H1 (cell line): Measurements from ENCODE around the gene ME3. TPM values are rescaled to one million over a fixed set of nuclear protein-coding genes. Genes with fewer than 3 reads are reported as not detected.

Experiments
- CTCF ChIA-PET: fragments of 300-600 bp; sonication (Branson Sonifier 250); formaldehyde crosslinking; loops from one replicate; lab custom pipeline; 2021; ENCODE audit not compliant: partially characterized antibody; lab: Charles Lee
- POLR2A ChIA-PET: fragments of 300-600 bp; sonication (Branson Sonifier 250); formaldehyde crosslinking; loops from one replicate; lab custom pipeline; 2021; ENCODE audit warnings: inconsistent platforms; ENCODE audit not compliant: partially characterized antibody; lab: Charles Lee
- DNase-seq, 2 experiments: peaks; one replicate each; pipeline versions ENCODE4 v3.0.0 to v3.0.0-alpha.2; 2010 to 2022; ENCODE audit warnings: low spot score in 2 of 2, low read depth in 1 of 2, mixed read lengths in 1 of 2
- FAIRE-seq: peaks from 2 replicates; lab custom pipeline; 2011; peaks lifted over from hg19 to GRCh38; lab: Jason Lieb, UNC
- H2AFZ ChIP-seq: 2 replicates; pipeline ENCODE4 v1.8.1; 2012; ENCODE audit warnings: low read length, inconsistent platforms
- H2AK5ac ChIP-seq: 2 replicates; pipeline ENCODE4 v1.6.1; 2013; ENCODE audit warnings: low read depth, low read length
- H2BK120ac ChIP-seq: replicated peaks from 2 replicates; pipeline ENCODE3; 2013; ENCODE audit warnings: low read depth, low read length, inconsistent platforms
- H2BK12ac ChIP-seq: 2 replicates; pipeline ENCODE4 v1.6.1; 2013; ENCODE audit warnings: low read depth, low read length
- H2BK15ac ChIP-seq: 2 replicates; pipeline ENCODE4 v1.6.1; 2013; ENCODE audit warnings: low read length
- H2BK20ac ChIP-seq: 2 replicates; pipeline ENCODE4 v1.6.1; 2013; ENCODE audit warnings: low read length
- H2BK5ac ChIP-seq: 2 replicates; pipeline ENCODE4 v1.6.1; 2013; ENCODE audit warnings: low read depth, low read length
- H3K14ac ChIP-seq: 2 replicates; pipeline ENCODE4 v1.6.1; 2013; ENCODE audit warnings: inconsistent platforms; ENCODE audit not compliant: insufficient read length
- H3K18ac ChIP-seq: 2 replicates; pipeline ENCODE4 v1.6.1; 2013; ENCODE audit warnings: low read length; ENCODE audit errors: extremely low read depth
- H3K23ac ChIP-seq: 2 replicates; pipeline ENCODE4 v1.6.1; 2013; ENCODE audit warnings: inconsistent platforms; ENCODE audit not compliant: insufficient read length
- H3K23me2 ChIP-seq: 2 replicates; pipeline ENCODE4 v1.6.1; 2013; ENCODE audit warnings: low read depth, low read length
- H3K27ac ChIP-seq: 2 replicates; pipeline ENCODE4 v1.6.1; 2011; ENCODE audit warnings: low read depth, low read length, inconsistent platforms
- H3K27me3 ChIP-seq, 4 experiments: replicated peaks in 1 of 4; 1 replicate in 1 of 4; 2 replicates in 3 of 4; pipeline versions ENCODE4 v1.6.1 to v1.8.1; 2011 to 2013; ENCODE audit warnings: low read length in 3 of 4, mild to moderate bottlenecking in 3 of 4, inconsistent platforms in 2 of 4, mixed read lengths in 2 of 4, moderate library complexity in 1 of 4; ENCODE audit not compliant: control insufficient read depth in 3 of 4, insufficient read depth in 3 of 4; ENCODE audit errors: extremely low read depth in 1 of 4
- H3K36me3 ChIP-seq, 4 experiments: 2 replicates each; pipeline versions ENCODE4 v1.6.1 to v1.8.1; 2011 to 2013; ENCODE audit warnings: mild to moderate bottlenecking in 4 of 4, low read length in 3 of 4, moderate library complexity in 2 of 4, control low read depth in 1 of 4, inconsistent platforms in 1 of 4; ENCODE audit not compliant: insufficient read depth in 4 of 4, control insufficient read depth in 2 of 4
- H3K4ac ChIP-seq: replicated peaks from 2 replicates; pipeline ENCODE3; 2013; ENCODE audit warnings: low read length, low read depth, mixed read lengths, inconsistent platforms; ENCODE audit not compliant: insufficient read length
- H3K4me1 ChIP-seq, 4 experiments: replicated peaks in 1 of 4; 1 replicate in 1 of 4; 2 replicates in 3 of 4; pipeline versions ENCODE4 v1.6.1 to v1.8.1; 2011 to 2013; ENCODE audit warnings: low read length in 3 of 4, inconsistent platforms in 2 of 4, mixed read lengths in 1 of 4; ENCODE audit not compliant: insufficient read depth in 4 of 4, control insufficient read depth in 3 of 4
- H3K4me2 ChIP-seq, 2 experiments: 2 replicates each; pipeline versions ENCODE4 v1.6.1 to v1.8.1; 2011 to 2013; ENCODE audit warnings: low read depth in 2 of 2, low read length in 2 of 2, control low read depth in 1 of 2, inconsistent platforms in 1 of 2, mild to moderate bottlenecking in 1 of 2; ENCODE audit not compliant: insufficient read depth in 1 of 2
- H3K4me3 ChIP-seq, 4 experiments: fragments of 200-600, 300-600 bp in 1 of 4; sonication (generic), shearing (Covaris generic), sonication (Bioruptor Twin) in 1 of 4; 2 replicates each; pipeline versions ENCODE4 v1.5.1 to v1.8.1; 2011 to 2016; ENCODE audit warnings: low read length in 4 of 4, low read depth in 3 of 4, control low read depth in 2 of 4, inconsistent platforms in 2 of 4, mild to moderate bottlenecking in 2 of 4, mixed read lengths in 1 of 4, moderate library complexity in 1 of 4; ENCODE audit not compliant: insufficient read depth in 2 of 4; ENCODE audit errors: extremely low read depth in 1 of 4
- H3K56ac ChIP-seq: replicated peaks from 2 replicates; pipeline ENCODE3; 2013; ENCODE audit warnings: low read depth, mild to moderate bottlenecking, mixed read lengths, low read length, inconsistent platforms; ENCODE audit not compliant: insufficient read length
- H3K79me1 ChIP-seq: 2 replicates; pipeline ENCODE4 v1.6.1; 2013; ENCODE audit warnings: low read depth, low read length, control low read depth
- H3K79me2 ChIP-seq, 2 experiments: 2 replicates each; pipeline versions ENCODE4 v1.6.1 to v1.8.1; 2012 to 2013; ENCODE audit warnings: low read length in 2 of 2, mild to moderate bottlenecking in 2 of 2, inconsistent platforms in 1 of 2; ENCODE audit not compliant: insufficient read depth in 2 of 2, control insufficient read depth in 1 of 2
- H3K9ac ChIP-seq, 4 experiments: replicated peaks in 1 of 4; 1 replicate in 1 of 4; 2 replicates in 3 of 4; pipeline versions ENCODE4 v1.6.1 to v1.8.1; 2011 to 2013; ENCODE audit warnings: low read depth in 3 of 4, low read length in 3 of 4, control low read depth in 2 of 4, mild to moderate bottlenecking in 2 of 4, moderate library complexity in 2 of 4, inconsistent platforms in 1 of 4; ENCODE audit errors: extremely low read depth in 1 of 4
- H3K9me3 ChIP-seq, 2 experiments: 2 replicates each; pipeline versions ENCODE4 v1.6.1 to v1.8.1; 2012 to 2013; ENCODE audit warnings: mild to moderate bottlenecking in 2 of 2, moderate library complexity in 2 of 2, control low read depth in 1 of 2, inconsistent platforms in 1 of 2, low read depth in 1 of 2, low read length in 1 of 2, mixed read lengths in 1 of 2; ENCODE audit not compliant: insufficient read depth in 2 of 2
- H4K20me1 ChIP-seq, 2 experiments: replicated peaks in 1 of 2; 2 replicates each; pipeline versions ENCODE3 to v1.8.1; 2011 to 2013; ENCODE audit warnings: inconsistent platforms in 2 of 2, low read length in 2 of 2, mild to moderate bottlenecking in 1 of 2; ENCODE audit not compliant: insufficient read depth in 2 of 2, control insufficient read depth in 1 of 2
- H4K5ac ChIP-seq: 2 replicates; pipeline ENCODE4 v1.6.1; 2013; ENCODE audit warnings: low read length, low read depth, mixed read lengths, inconsistent platforms; ENCODE audit not compliant: insufficient read length
- H4K8ac ChIP-seq: 2 replicates; pipeline ENCODE4 v1.8.0; 2013; ENCODE audit warnings: mild to moderate bottlenecking, moderate library complexity, low read length, inconsistent platforms; ENCODE audit not compliant: insufficient read depth; ENCODE audit errors: extremely low read depth
- H4K91ac ChIP-seq: replicated peaks from 2 replicates; pipeline ENCODE3; 2013; ENCODE audit warnings: low read length, mixed read lengths, inconsistent platforms; ENCODE audit not compliant: insufficient read length
- ATF2 ChIP-seq: IDR thresholded peaks from 2 replicates; pipeline ENCODE4 v1.6.1; 2012; ENCODE audit warnings: low read length, inconsistent platforms
- BCL11A ChIP-seq, 2 experiments: IDR thresholded peaks; one replicate each; pipeline ENCODE4 v1.6.1; 2011; ENCODE audit warnings: low read depth in 2 of 2, low read length in 2 of 2, mild to moderate bottlenecking in 2 of 2
- GTF2F1 ChIP-seq: IDR thresholded peaks from 2 replicates; pipeline ENCODE4 v1.6.1; 2012; ENCODE audit warnings: low read depth, low read length, improper control_type of control experiment, borderline replicate concordance
- HDAC2 ChIP-seq, 2 experiments: fragments of 300-600 bp in 1 of 2; sonication (generic) in 1 of 2; IDR thresholded peaks; 2 replicates each; pipeline ENCODE4 v1.6.1; 2011 to 2012; ENCODE audit warnings: low read depth in 2 of 2, low read length in 2 of 2, mild to moderate bottlenecking in 2 of 2, moderate library complexity in 2 of 2, borderline replicate concordance in 1 of 2, inconsistent platforms in 1 of 2
- SIN3A ChIP-seq, 2 experiments: IDR thresholded peaks in 1 of 2; conservative IDR thresholded peaks in 1 of 2; 2 replicates each; pipeline ENCODE4 v1.6.1; 2011 to 2012; ENCODE audit warnings: low read length in 2 of 2, improper control_type of control experiment in 1 of 2, low read depth in 1 of 2, mild to moderate bottlenecking in 1 of 2
- SIX5 ChIP-seq: IDR thresholded peaks from 2 replicates; pipeline ENCODE4 v1.6.1; 2011; ENCODE audit warnings: mild to moderate bottlenecking, low read depth, low read length
- SRF ChIP-seq: IDR thresholded peaks from 2 replicates; pipeline ENCODE4 v1.6.1; 2011; ENCODE audit warnings: mild to moderate bottlenecking, low read depth, low read length, moderate library complexity
- TCF12 ChIP-seq: IDR thresholded peaks from 2 replicates; pipeline ENCODE4 v1.6.1; 2011; ENCODE audit warnings: low read depth, mild to moderate bottlenecking, low read length
- TEAD4 ChIP-seq: IDR thresholded peaks from 2 replicates; pipeline ENCODE4 v1.6.1; 2012; ENCODE audit warnings: low read depth, low read length, inconsistent platforms, mixed read lengths
- WGBS, 2 experiments: shearing (Covaris generic) in 1 of 2; methylation state at CpG; one replicate each; pipeline versions ENCODE4 v1.1.6 to v1.1.7; 2013 to 2015; ENCODE audit warnings: low lambda C conversion rate in 2 of 2, mixed read lengths in 2 of 2, inconsistent platforms in 1 of 2, low coverage in 1 of 2, missing lambda C conversion rate in 1 of 2; ENCODE audit not compliant: insufficient replicate concordance in 2 of 2, insufficient coverage in 1 of 2, insufficient read length in 1 of 2; ENCODE audit errors: extremely low coverage in 1 of 2, missing lambda C conversion rate in 1 of 2; 5-methylcytosine and 5-hydroxymethylcytosine counted together
- polyA plus RNA-seq, 7 experiments: library from polyadenylated mRNA; depleted of rRNA in 3 of 7; stranded (reverse) in 5 of 7; unstranded in 2 of 7; fragments of >200 nt in 5 of 7; fragments of 200-250 nt in 2 of 7; gene quantifications; 1 replicate in 5 of 7; 2 replicates in 1 of 7; 4 replicates in 1 of 7; pipeline versions ENCODE4 v1.2.1 to v1.2.3, GENCODE V29; 2011 to 2013; ENCODE audit warnings: missing spikeins in 2 of 7, mixed read lengths in 2 of 7
- total RNA-seq: library from RNA; stranded (reverse); fragmentation: NEBNext Ultra II Directional; extraction: Animal tissue kit (Norgen Biotek cat#: 25700); gene quantifications from 2 replicates; pipeline ENCODE4 v1.2.1, GENCODE V29; 2021

ME3 gene
- total and polyA plus RNA-seq, 2 of the 8 experiments (the other 6 are each of a cell fraction or from before 2014, with no cell fraction given), result 1.5 to 2.8 TPM

DNA sequence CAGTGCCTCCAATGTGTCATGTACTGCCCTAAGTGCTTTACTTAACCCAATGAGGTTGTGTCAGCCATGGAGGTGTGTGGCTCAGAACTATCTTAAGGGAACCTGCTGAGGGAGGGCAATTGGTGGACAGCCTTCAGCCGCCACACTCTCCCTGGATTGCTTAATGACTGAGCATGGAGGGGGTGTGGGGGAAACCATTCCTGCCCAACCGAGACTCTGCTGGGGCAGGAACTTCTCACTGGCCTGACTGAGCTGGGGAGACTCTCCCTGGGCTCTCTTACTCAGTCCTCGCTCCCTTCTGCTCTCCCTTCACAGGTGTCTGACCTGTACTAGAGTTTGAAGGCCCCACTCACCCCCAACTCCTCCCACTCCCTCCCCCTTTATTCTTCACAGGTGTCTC is 183.0 kb downstream of the ME3 start:
- Histone ChIP-seq H3K23ac (no peak overlapping the region), H3K9me3 (no peaks in the 10 kb centered on the region), H3K27ac (no peak overlapping the region), H3K14ac (no peak overlapping the region), H3K79me1 (no peaks in the 10 kb centered on the region), H3K36me3 (no peaks in the 10 kb centered on the region), H3K56ac (no peak overlapping the region), H3K4me1 (no peaks in the 10 kb centered on the region), H2BK12ac (no peak overlapping the region), H3K23me2 (no peaks in the 10 kb centered on the region; the same call in 1 of the 2 replicates), H4K20me1 (no peaks in the 10 kb centered on the region), H3K79me2 (no peaks in the 10 kb centered on the region), H2AFZ (no peak overlapping the region), H2BK20ac (no peak overlapping the region), H4K91ac (no peak overlapping the region), H2BK120ac (no peak overlapping the region), H3K18ac (no peak overlapping the region; the same call in 1 of the 2 replicates), H2AK5ac (no peak overlapping the region), H4K5ac (no peak overlapping the region), H3K27me3 (no peaks in the 10 kb centered on the region), H2BK15ac (no peak overlapping the region), H3K4ac (no peak overlapping the region), H4K8ac (no peak overlapping the region), H3K9ac (no peak overlapping the region), H3K4me2 (no peak overlapping the region), H3K4me3 (no peak overlapping the region), H2BK5ac (no peak overlapping the region)
- FAIRE-seq (no peak), DNase-seq (no peak)
- WGBS, 2 experiments, result 65% methylated on average over 2 of the region's 3 CpGs; no CpG with 5 or more reads in 1 of the 2 experiments
- POLR2A ChIA-PET, result no interaction called here
- CTCF ChIA-PET, result interaction anchor here (0.5 to 1.8 kb wide), 4 partner anchors 32 to 381 kb away, joined by 3 to 5 read pairs (median 3); no protein-coding TSS in a partner anchor
- TF ChIP-seq BCL11A (IDR thresholded peaks at IDR 0.05; ENCODE audit: low read depth in 2 of 2, low read length in 2 of 2) (no peak), SIN3A (conservative IDR thresholded peaks at IDR 0.05 in 1 of 2, IDR thresholded peaks at IDR 0.05 in 1 of 2; ENCODE audit: low read depth in 1 of 2, low read length in 2 of 2) (no peak), SRF (no peak), GTF2F1 (no peak), ATF2 (no peak), SIX5 (no peak), HDAC2 (IDR thresholded peaks at IDR 0.05; ENCODE audit: borderline replicate concordance in 1 of 2, low read depth in 2 of 2, low read length in 2 of 2) (no peak), TCF12 (no peak), TEAD4 (no peak)
